Testis (tissue), 3 donors: ENCODE data around the gene TRPM3. TPM values are rescaled to one million over a fixed set of nuclear protein-coding genes. Genes with fewer than 3 reads are reported as not detected.
A peak's percentile ranks its signal among the peaks of the same experiment; 100 is the strongest.

ENCODE experiments used
- DNase-seq: peaks from one replicate; pipeline ENCODE4 v3.0.0-alpha.2; 2019
- H3K27ac ChIP-seq, 2 donors: fragments of 200-600 bp; sonication (generic); one replicate each; pipeline ENCODE4 v1.5.1; 2019
- H3K27me3 ChIP-seq: fragments of 200-600 bp; sonication (generic); one replicate; pipeline ENCODE4 v1.5.1; 2019
- H3K36me3 ChIP-seq: fragments of 200-600 bp; sonication (generic); one replicate; pipeline ENCODE4 v1.5.1; 2017; ENCODE audit warnings: low read depth; ENCODE audit errors: missing control alignments
- H3K4me1 ChIP-seq: fragments of 200-600 bp; sonication (generic); one replicate; pipeline ENCODE4 v1.5.1; 2019
- H3K4me3 ChIP-seq, 2 donors: fragments of 200-600 bp; sonication (generic); one replicate each; pipeline ENCODE4 v1.5.1; 2017 to 2019
- H3K9me3 ChIP-seq: fragments of 200-600 bp; sonication (generic); one replicate; pipeline ENCODE4 v1.5.1; 2017
- POLR2A ChIP-seq: fragments of 450-650 bp; IDR thresholded peaks from one replicate; pipeline ENCODE4 v1.6.1; 2017; ENCODE audit warnings: antibody characterized with exemption, mild to moderate bottlenecking, moderate library complexity
- WGBS, 2 donors: methylation state at CpG; one replicate each; pipeline ENCODE4 v1.1.5; 2018; 5-methylcytosine and 5-hydroxymethylcytosine counted together
- intact Hi-C: fragments of 100-400 bp; cut with DNase I; formaldehyde crosslinking; loops from one replicate; pipeline ENCODE4 v1.15.1; 2023; ENCODE audit warnings: low total_unique reads
- polyA plus RNA-seq: library from polyadenylated mRNA; stranded (reverse); fragments of 350-450 nt; fragmentation: Illumina TruSeq; extraction: RNeasy Lipid Tissue Mini Kit (QIAGEN cat#74804); gene quantifications from one replicate; pipeline ENCODE4 v1.2.3, GENCODE V29; 2014; ENCODE audit warnings: low read depth, low replicate concordance; ENCODE audit not compliant: insufficient read depth
- total RNA-seq, 2 donors: library from RNA; depleted of rRNA; stranded (reverse); fragments of >200 nt; gene quantifications; one replicate each; pipeline ENCODE4 v1.2.3, GENCODE V29; 2016
- TF ChIP-seq, protein P1 (sequence below), 3 experiments: fragments of 450-650 bp in 2 of 3; fragments of 200-600 bp in 1 of 3; sonication (generic) in 1 of 3; IDR thresholded peaks; one replicate each; pipeline ENCODE4 v1.5.1; 2016 to 2019; ENCODE audit warnings: antibody characterized with exemption in 3 of 3, mild to moderate bottlenecking in 2 of 3, moderate library complexity in 1 of 3

Gene TRPM3
- total and polyA plus RNA-seq, 3 donors from 2014 or later, result 4.1 to 54.3 (median 43.9) TPM

DNA sequence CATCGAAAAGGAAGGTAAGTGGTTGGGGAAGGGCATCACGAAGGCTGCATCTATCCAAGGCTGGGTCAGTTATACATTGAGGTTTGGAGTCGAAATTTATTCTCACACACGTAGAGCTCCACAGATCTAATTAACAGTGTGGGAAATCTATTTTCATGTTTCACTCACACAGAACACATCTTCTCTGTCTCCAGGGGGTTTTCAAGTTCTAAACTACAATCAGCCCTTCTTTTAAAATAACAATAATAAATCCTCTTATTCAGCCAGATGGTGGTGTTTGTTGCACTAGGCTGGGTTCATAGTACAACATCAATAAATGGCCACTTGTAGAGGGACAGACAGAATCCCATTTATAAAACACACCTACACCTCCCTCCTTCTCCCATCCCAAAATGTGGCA, 532.4 kb downstream of the TRPM3 start:
- no peaks in the 10 kb centered on the region for H3K36me3 ChIP-seq
- H3K4me3 ChIP-seq, result no peak overlapping the region
- peaks cover 10% of the 10 kb centered on the region for H3K4me1 ChIP-seq
- no peaks in the 10 kb centered on the region for H3K27me3 ChIP-seq
- no peaks in the 10 kb centered on the region for H3K9me3 ChIP-seq
- peak overlapping the region in 1 of 2 donors; percentile 74 for H3K27ac ChIP-seq
- DNase-seq, result no peak
- no peak for TF ChIP-seq POLR2A
- TF ChIP-seq, protein P1, sequence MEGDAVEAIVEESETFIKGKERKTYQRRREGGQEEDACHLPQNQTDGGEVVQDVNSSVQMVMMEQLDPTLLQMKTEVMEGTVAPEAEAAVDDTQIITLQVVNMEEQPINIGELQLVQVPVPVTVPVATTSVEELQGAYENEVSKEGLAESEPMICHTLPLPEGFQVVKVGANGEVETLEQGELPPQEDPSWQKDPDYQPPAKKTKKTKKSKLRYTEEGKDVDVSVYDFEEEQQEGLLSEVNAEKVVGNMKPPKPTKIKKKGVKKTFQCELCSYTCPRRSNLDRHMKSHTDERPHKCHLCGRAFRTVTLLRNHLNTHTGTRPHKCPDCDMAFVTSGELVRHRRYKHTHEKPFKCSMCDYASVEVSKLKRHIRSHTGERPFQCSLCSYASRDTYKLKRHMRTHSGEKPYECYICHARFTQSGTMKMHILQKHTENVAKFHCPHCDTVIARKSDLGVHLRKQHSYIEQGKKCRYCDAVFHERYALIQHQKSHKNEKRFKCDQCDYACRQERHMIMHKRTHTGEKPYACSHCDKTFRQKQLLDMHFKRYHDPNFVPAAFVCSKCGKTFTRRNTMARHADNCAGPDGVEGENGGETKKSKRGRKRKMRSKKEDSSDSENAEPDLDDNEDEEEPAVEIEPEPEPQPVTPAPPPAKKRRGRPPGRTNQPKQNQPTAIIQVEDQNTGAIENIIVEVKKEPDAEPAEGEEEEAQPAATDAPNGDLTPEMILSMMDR (IDR thresholded peaks at IDR 0.05), result no peak
- 85% methylated on average over 4 of the region's 4 CpGs for WGBS, 2 donors
- intact Hi-C loops, result loop anchor here (5.0 kb wide), 1 partner anchor 102 kb away; no protein-coding TSS in a partner anchor

DNA sequence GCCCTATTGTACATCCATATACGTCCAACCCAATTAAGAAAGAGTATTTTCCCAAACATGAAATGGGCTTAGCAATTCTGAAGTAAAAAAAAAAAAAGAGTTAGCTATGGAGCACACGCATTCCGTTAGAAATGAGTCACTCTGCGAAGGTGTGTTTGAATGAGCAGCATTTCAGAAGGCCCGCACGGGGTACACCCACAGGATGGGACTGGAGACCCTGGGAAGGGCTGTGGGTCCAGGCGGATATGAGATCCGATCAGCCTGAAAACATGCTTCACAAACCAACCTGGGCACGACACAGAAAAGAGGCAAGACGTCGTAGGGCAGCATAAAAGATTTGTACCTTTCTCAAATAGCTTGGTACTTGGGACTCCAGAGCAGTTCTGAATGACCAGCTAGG, 533.0 kb downstream of the TRPM3 start:
- intact Hi-C loops, result loop anchor here (5.0 kb wide), 1 partner anchor 101 kb away; no protein-coding TSS in a partner anchor
- H3K36me3 ChIP-seq, result no peaks in the 10 kb centered on the region
- peak overlapping the region in 1 of 2 donors; percentile 74 for H3K27ac ChIP-seq
- WGBS, 2 donors, result 82 to 88% methylated on average over 11 of the region's 11 CpGs
- DNase-seq, result no peak
- TF ChIP-seq, protein P1 (IDR thresholded peaks at IDR 0.05), result no peak
- no peak for TF ChIP-seq POLR2A
- H3K4me3 ChIP-seq, result no peak overlapping the region
- peaks cover 10% of the 10 kb centered on the region for H3K4me1 ChIP-seq
- H3K27me3 ChIP-seq, result no peaks in the 10 kb centered on the region
- H3K9me3 ChIP-seq, result no peaks in the 10 kb centered on the region

DNA sequence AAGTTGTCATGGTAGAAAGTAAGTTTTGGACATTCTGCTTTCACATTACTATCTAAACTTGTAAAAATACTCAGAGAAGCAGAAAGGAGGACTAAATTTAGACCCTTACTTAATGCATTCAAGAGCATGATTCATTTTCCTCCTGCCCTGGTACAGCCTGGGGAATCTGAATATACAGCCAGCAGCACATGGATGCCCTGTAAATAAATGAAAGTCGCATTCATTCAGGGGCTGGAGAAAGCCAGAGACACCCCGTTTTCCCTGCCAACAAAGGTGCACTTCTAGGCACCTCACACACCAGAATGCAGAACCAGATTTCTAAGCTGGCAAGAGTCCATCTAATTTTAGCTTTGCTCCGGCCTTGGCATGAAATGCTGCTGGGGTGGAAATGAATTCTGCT, 534.2 kb downstream of the TRPM3 start:
- TF ChIP-seq POLR2A, result no peak
- TF ChIP-seq, protein P1 (IDR thresholded peaks at IDR 0.05), result no peak
- Histone ChIP-seq H3K27me3 (no peaks in the 10 kb centered on the region), H3K9me3 (no peaks in the 10 kb centered on the region), H3K27ac (peak overlapping the region; percentile 5 to 37), H3K4me3 (no peak overlapping the region), H3K36me3 (no peaks in the 10 kb centered on the region), H3K4me1 (peaks cover 10% of the 10 kb centered on the region)
- no peak for DNase-seq
- intact Hi-C loops, result loop anchor here (5.0 kb wide), 1 partner anchor 100 kb away; no protein-coding TSS in a partner anchor
- 37 to 68% methylated on average over 3 of the region's 3 CpGs for WGBS, 2 donors

DNA sequence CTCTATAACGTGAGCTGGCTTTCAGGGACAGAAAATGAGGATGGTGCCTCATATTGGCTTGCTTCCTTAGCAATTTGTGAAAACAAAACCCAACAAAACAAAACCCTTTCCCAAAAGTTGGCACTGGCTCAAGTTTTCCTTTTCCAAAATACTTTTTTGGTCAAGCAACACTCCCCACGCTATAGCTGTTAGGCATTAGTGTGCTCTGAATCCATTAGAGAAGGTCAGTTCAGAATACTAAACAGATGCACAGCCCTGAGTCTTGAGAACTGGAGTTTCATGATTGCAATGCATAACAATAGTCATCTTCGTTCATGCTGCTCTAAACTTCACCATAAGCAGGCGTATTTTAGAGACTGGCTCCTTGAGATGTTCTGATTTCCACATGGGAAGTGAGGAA, 534.9 kb downstream of the TRPM3 start:
- Histone ChIP-seq H3K27ac (peak overlapping the region in 1 of 2 donors; percentile 37), H3K9me3 (no peaks in the 10 kb centered on the region), H3K4me3 (no peak overlapping the region), H3K36me3 (no peaks in the 10 kb centered on the region), H3K27me3 (no peaks in the 10 kb centered on the region), H3K4me1 (peaks cover 10% of the 10 kb centered on the region)
- 75 to 90% methylated on average over 4 of the region's 4 CpGs for WGBS, 2 donors
- TF ChIP-seq, protein P1 (IDR thresholded peaks at IDR 0.05), result no peak
- no peak for TF ChIP-seq POLR2A
- DNase-seq, result no peak
- intact Hi-C loops, result loop anchor here (5.0 kb wide), 1 partner anchor 99 kb away; no protein-coding TSS in a partner anchor

DNA sequence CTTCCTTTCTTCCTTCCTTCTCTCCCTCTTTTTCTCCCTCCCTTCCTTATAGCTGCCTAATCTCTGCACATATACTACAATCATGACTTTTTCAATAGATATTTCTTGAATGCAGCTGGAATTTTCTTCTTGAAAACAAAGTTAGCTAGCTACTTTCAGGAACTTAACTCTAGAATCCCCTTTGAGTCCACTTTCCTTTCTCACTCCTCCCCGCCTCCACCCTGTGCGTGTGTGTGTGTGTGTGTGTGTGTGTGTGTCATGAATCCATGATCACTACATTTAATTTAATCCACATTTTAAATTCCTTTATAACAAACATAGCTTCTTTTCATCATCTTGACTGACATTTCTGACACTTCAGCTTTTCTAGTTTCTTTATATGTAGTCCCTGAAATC, 539.5 kb downstream of the TRPM3 start:
- Histone ChIP-seq H3K4me3 (no peak overlapping the region), H3K27me3 (no peaks in the 10 kb centered on the region), H3K36me3 (no peaks in the 10 kb centered on the region), H3K27ac (no peak overlapping the region), H3K9me3 (no peaks in the 10 kb centered on the region), H3K4me1 (no peaks in the 10 kb centered on the region)
- no peak for TF ChIP-seq POLR2A
- TF ChIP-seq, protein P1 (IDR thresholded peaks at IDR 0.05), result no peak
- intact Hi-C loops, result no loop called here
- DNase-seq, result no peak
- 82 to 88% methylated on average over 2 of the region's 2 CpGs for WGBS, 2 donors
